B cell (primary cell): ENCODE data around the gene CCDC180. TPM values are rescaled to one million over a fixed set of nuclear protein-coding genes. Genes with fewer than 3 reads are reported as not detected.

Source experiments
- ATAC-seq: fragments of 200-7000 bp; cut with Tn5 transposase; one replicate; pipeline ENCODE4 v1.10.0; 2021; ENCODE audit warnings: low read depth, mild to moderate bottlenecking, moderate number of reproducible peaks, moderate library complexity
- CTCF ChIA-PET: fragments of 350-600 bp; sonication (Branson Sonifier 250); formaldehyde crosslinking; loops from one replicate; lab custom pipeline; 2021; ENCODE audit warnings: antibody characterized with exemption, inconsistent platforms; lab: Charles Lee
- POLR2A ChIA-PET: fragments of 350-600 bp; sonication (Branson Sonifier 250); formaldehyde crosslinking; loops from one replicate; lab custom pipeline; 2021; ENCODE audit warnings: antibody characterized with exemption; lab: Charles Lee
- DNase-seq: peaks from one replicate; pipeline ENCODE4 v3.0.0; 2013
- H2AFZ ChIP-seq: 2 replicates; pipeline ENCODE4 v1.6.1; 2012; ENCODE audit warnings: mild to moderate bottlenecking, low read depth, low read length; ENCODE audit not compliant: insufficient read depth, poor library complexity, severe bottlenecking
- H3K27ac ChIP-seq, 2 donors: 1 replicate in 1 of 2; 2 replicates in 1 of 2; pipeline ENCODE4 v1.5.1; 2012 to 2013; ENCODE audit warnings: low read length in 2 of 2, mild to moderate bottlenecking in 2 of 2, moderate library complexity in 1 of 2
- H3K27me3 ChIP-seq, 4 experiments: fragments of 200-600 bp in 1 of 4; sonication (generic) in 1 of 4; replicated peaks in 1 of 4; 1 replicate in 2 of 4; 2 replicates in 2 of 4; pipeline versions ENCODE4 v1.6.1 to v1.7.0; 2013 to 2016; ENCODE audit warnings: low read length in 3 of 4, mild to moderate bottlenecking in 2 of 4, mixed read lengths in 1 of 4, moderate library complexity in 1 of 4; ENCODE audit not compliant: insufficient read depth in 4 of 4, control insufficient read depth in 3 of 4; ENCODE audit errors: control extremely low read depth in 1 of 4
- H3K36me3 ChIP-seq, 2 experiments: replicated peaks in 1 of 2; 1 replicate in 1 of 2; 2 replicates in 1 of 2; pipeline versions ENCODE4 v1.6.1 to v1.7.1; 2013; ENCODE audit warnings: low read length in 1 of 2; ENCODE audit not compliant: insufficient read depth in 2 of 2, control insufficient read depth in 1 of 2; ENCODE audit errors: control extremely low read depth in 1 of 2, extremely low read depth in 1 of 2
- H3K4me1 ChIP-seq, 2 donors: fragments of 200-600 bp in 1 of 2; sonication (generic) in 1 of 2; 1 replicate in 1 of 2; 2 replicates in 1 of 2; pipeline versions ENCODE4 v1.5.1 to v1.6.1; 2013 to 2017; ENCODE audit warnings: low read length in 2 of 2; ENCODE audit not compliant: control insufficient read depth in 2 of 2, insufficient read depth in 2 of 2
- H3K4me2 ChIP-seq: replicated peaks from 2 replicates; pipeline ENCODE3; 2012; ENCODE audit warnings: mild to moderate bottlenecking, low read depth, low read length; ENCODE audit not compliant: poor library complexity, severe bottlenecking
- H3K4me3 ChIP-seq, 5 experiments: fragments of 200-600 bp in 1 of 5; sonication (generic) in 1 of 5; 1 replicate in 3 of 5; 2 replicates in 2 of 5; pipeline versions ENCODE4 v1.5.1 to v1.7.0; 2011 to 2016; ENCODE audit warnings: low read length in 4 of 5, mild to moderate bottlenecking in 4 of 5, low read depth in 2 of 5, control low read depth in 1 of 5, moderate library complexity in 1 of 5; ENCODE audit not compliant: insufficient read depth in 1 of 5; ENCODE audit errors: control extremely low read depth in 1 of 5, extremely low read depth in 1 of 5
- H3K79me2 ChIP-seq: fragments of 200-600 bp; sonication (generic); one replicate; pipeline ENCODE4 v1.6.0; 2016; ENCODE audit warnings: low read length; ENCODE audit not compliant: control insufficient read depth, insufficient read depth
- H3K9ac ChIP-seq: fragments of 200-600 bp; sonication (generic); 2 replicates; pipeline ENCODE4 v1.6.1; 2017; ENCODE audit warnings: mild to moderate bottlenecking, low read length, moderate library complexity
- H3K9me3 ChIP-seq, 3 donors: one replicate each; pipeline versions ENCODE4 v1.6.1 to v1.7.1; 2013; ENCODE audit warnings: low read length in 2 of 3; ENCODE audit not compliant: control insufficient read depth in 2 of 3, insufficient read depth in 1 of 3; ENCODE audit errors: control extremely low read depth in 1 of 3
- H4K20me1 ChIP-seq: 2 replicates; pipeline ENCODE4 v1.6.0; 2012; ENCODE audit warnings: mild to moderate bottlenecking, low read length; ENCODE audit not compliant: insufficient read depth, control insufficient read depth, poor library complexity, severe bottlenecking
- H3K27ac Mint-ChIP-seq: one replicate; pipeline ENCODE4 v1.8.0; 2021; ENCODE audit warnings: mixed read lengths
- H3K27me3 Mint-ChIP-seq: one replicate; pipeline ENCODE4 v1.8.0; 2021; ENCODE audit warnings: mixed read lengths
- H3K4me1 Mint-ChIP-seq: one replicate; pipeline ENCODE4 v1.8.0; 2021; ENCODE audit warnings: mixed read lengths
- H3K4me3 Mint-ChIP-seq: one replicate; pipeline ENCODE4 v1.8.0; 2021; ENCODE audit warnings: mixed read lengths
- H3K9me3 Mint-ChIP-seq: one replicate; pipeline ENCODE4 v1.8.0; 2022; ENCODE audit warnings: mixed read lengths; ENCODE audit not compliant: insufficient read depth
- EZH2 ChIP-seq: IDR thresholded peaks from 2 replicates; pipeline ENCODE4 v1.6.1; 2012; ENCODE audit warnings: borderline replicate concordance, low read depth, mild to moderate bottlenecking, moderate library complexity, low read length; ENCODE audit not compliant: insufficient read depth, poor library complexity, severe bottlenecking
- WGBS: methylation state at CpG from one replicate; pipeline ENCODE4 v1.1.5; 2013; ENCODE audit warnings: missing lambda C conversion rate; ENCODE audit not compliant: insufficient coverage; 5-methylcytosine and 5-hydroxymethylcytosine counted together
- intact Hi-C: fragments of 100-400 bp; cut with micrococcal nuclease; formaldehyde crosslinking; loops from one replicate; pipeline ENCODE4 v1.10.0; 2022
- polyA plus RNA-seq: library from polyadenylated mRNA; depleted of rRNA; stranded (reverse); fragments of >200 nt; gene quantifications from 2 replicates; pipeline ENCODE4 v1.2.3, GENCODE V29; 2012
- total RNA-seq, 2 donors: library from RNA; stranded (reverse); fragments of 120-200 nt in 1 of 2; gene quantifications; 1 replicate in 1 of 2; 2 replicates in 1 of 2; pipeline versions ENCODE4 v1.2.3 to v1.2.4, GENCODE V29; 2013 to 2022
- TF ChIP-seq, protein P1 (sequence below): fragments of 200-600 bp; IDR thresholded peaks from one replicate; pipeline ENCODE4 v1.8.0; 2022; ENCODE audit warnings: antibody characterized with exemption, mild to moderate bottlenecking

The CCDC180 gene
- total and polyA plus RNA-seq, 2 donors (not counting 1 experiment from before 2014, with no cell fraction given) = 4.4 to 7.1 TPM

DNA sequence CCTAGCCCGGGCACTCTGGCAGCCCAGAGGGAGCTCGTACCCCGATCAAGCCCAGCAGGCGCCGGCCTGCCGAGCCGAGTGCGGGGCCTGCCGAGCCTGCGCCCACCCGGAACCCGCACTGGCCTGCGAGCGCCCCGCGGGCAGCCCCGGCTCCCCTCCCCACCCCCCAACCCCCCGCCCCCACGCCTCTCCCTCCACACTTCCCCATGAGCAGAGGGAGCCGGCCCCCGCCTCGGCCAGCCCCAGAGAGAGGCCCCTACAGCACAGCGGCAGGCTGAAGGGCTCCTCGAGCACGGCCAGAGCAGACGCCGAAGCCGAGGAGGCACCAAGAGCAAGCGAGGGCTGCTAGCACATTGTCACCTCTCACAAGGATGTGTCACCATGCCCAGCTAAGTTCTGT, 36.2 kb upstream of the CCDC180 start:
- H4K20me1 ChIP-seq = no peaks in the 10 kb centered on the region
- ChIA-PET POLR2A (no interaction called here), CTCF (no interaction called here)
- no peaks in the 10 kb centered on the region for H3K79me2 ChIP-seq
- Mint-ChIP-seq H3K27ac (no peak overlapping the region), H3K4me1 (no peaks in the 10 kb centered on the region), H3K27me3 (no peaks in the 10 kb centered on the region), H3K9me3 (no peaks in the 10 kb centered on the region), H3K4me3 (no peak overlapping the region)
- DNase-seq (no peak), ATAC-seq (no peak)
- no peaks in the 10 kb centered on the region for H3K36me3 ChIP-seq
- no peaks in the 10 kb centered on the region for H3K9me3 ChIP-seq
- TF ChIP-seq, protein P1, sequence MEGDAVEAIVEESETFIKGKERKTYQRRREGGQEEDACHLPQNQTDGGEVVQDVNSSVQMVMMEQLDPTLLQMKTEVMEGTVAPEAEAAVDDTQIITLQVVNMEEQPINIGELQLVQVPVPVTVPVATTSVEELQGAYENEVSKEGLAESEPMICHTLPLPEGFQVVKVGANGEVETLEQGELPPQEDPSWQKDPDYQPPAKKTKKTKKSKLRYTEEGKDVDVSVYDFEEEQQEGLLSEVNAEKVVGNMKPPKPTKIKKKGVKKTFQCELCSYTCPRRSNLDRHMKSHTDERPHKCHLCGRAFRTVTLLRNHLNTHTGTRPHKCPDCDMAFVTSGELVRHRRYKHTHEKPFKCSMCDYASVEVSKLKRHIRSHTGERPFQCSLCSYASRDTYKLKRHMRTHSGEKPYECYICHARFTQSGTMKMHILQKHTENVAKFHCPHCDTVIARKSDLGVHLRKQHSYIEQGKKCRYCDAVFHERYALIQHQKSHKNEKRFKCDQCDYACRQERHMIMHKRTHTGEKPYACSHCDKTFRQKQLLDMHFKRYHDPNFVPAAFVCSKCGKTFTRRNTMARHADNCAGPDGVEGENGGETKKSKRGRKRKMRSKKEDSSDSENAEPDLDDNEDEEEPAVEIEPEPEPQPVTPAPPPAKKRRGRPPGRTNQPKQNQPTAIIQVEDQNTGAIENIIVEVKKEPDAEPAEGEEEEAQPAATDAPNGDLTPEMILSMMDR = no peak
- TF ChIP-seq EZH2 = no peak
- no peaks in the 10 kb centered on the region for H3K27me3 ChIP-seq
- no peak overlapping the region for H3K4me3 ChIP-seq
- H2AFZ ChIP-seq = no peak overlapping the region
- intact Hi-C loops = no loop called here
- H3K27ac ChIP-seq = no peak overlapping the region
- WGBS = 90% methylated on average over 15 of the region's 29 CpGs
- no peak overlapping the region for H3K9ac ChIP-seq
- H3K4me1 ChIP-seq = no peaks in the 10 kb centered on the region
- H3K4me2 ChIP-seq = no peak overlapping the region

GRCh38 chr9:97272072-97272471, 35.4 kb upstream of the CCDC180 start:
- DNase-seq (no peak), ATAC-seq (no peak)
- Histone ChIP-seq H3K9me3 (no peaks in the 10 kb centered on the region), H3K27ac (no peak overlapping the region), H2AFZ (no peak overlapping the region), H3K4me3 (no peak overlapping the region), H3K4me2 (no peak overlapping the region), H3K9ac (no peak overlapping the region), H3K79me2 (no peaks in the 10 kb centered on the region), H4K20me1 (no peaks in the 10 kb centered on the region), H3K4me1 (no peaks in the 10 kb centered on the region), H3K27me3 (no peaks in the 10 kb centered on the region), H3K36me3 (peaks cover 0 to 5% of the 10 kb centered on the region in 2 experiments)
- 100% methylated on average over 1 of the region's 4 CpGs for WGBS
- no peaks in the 10 kb centered on the region for H3K9me3 Mint-ChIP-seq
- H3K4me3 Mint-ChIP-seq = no peak overlapping the region
- CTCF ChIA-PET = no interaction called here
- POLR2A ChIA-PET = no interaction called here
- TF ChIP-seq EZH2 = no peak
- TF ChIP-seq, protein P1 = no peak
- no peaks in the 10 kb centered on the region for H3K4me1 Mint-ChIP-seq
- intact Hi-C loops = no loop called here
- H3K27me3 Mint-ChIP-seq = no peaks in the 10 kb centered on the region
- H3K27ac Mint-ChIP-seq = no peak overlapping the region
